SK-N-SH treated with all-trans-retinoic acid at 6 μM for 48 hours (cell line): ENCODE results near the gene RABGAP1L.
"Not testable (repeated sequence)": the region's sequence is repeated elsewhere in the genome, so short reads cannot be mapped to it uniquely, and the experiment has no call there.

Source experiments
- ATAC-seq: fragments of 200-7000 bp; cut with Tn5 transposase; 3 replicates; pipeline ENCODE4 v1.9.1; 2020; ENCODE audit warnings: mild to moderate bottlenecking, moderate library complexity
- ARNTL ChIP-seq: fragments of 450-650 bp; formaldehyde crosslinking; IDR thresholded peaks from 2 replicates; pipeline ENCODE4 v1.5.0; 2020; ENCODE audit warnings: low read depth, mild to moderate bottlenecking, moderate library complexity, borderline replicate concordance
- BACH2 ChIP-seq: fragments of 250-450 bp; sonication (Bioruptor Pico); IDR thresholded peaks from 2 replicates; pipeline ENCODE4 v1.9.0; 2021; ENCODE audit warnings: mild to moderate bottlenecking, borderline replicate concordance
- CREB5 ChIP-seq: fragments of 250-450 bp; sonication (Bioruptor Pico); IDR thresholded peaks from 2 replicates; pipeline ENCODE4 v1.5.1; 2020; ENCODE audit warnings: low read depth, mild to moderate bottlenecking, moderate library complexity
- CSDC2 ChIP-seq: fragments of 250-450 bp; sonication (Bioruptor Pico); IDR thresholded peaks from 2 replicates; pipeline ENCODE4 v1.5.0; 2020; ENCODE audit warnings: mild to moderate bottlenecking, moderate library complexity
- CSRNP3 ChIP-seq: fragments of 250-450 bp; sonication (Bioruptor Pico); IDR thresholded peaks from 2 replicates; pipeline ENCODE4 v1.5.1; 2021; ENCODE audit warnings: mild to moderate bottlenecking, moderate library complexity
- ESRRG ChIP-seq: fragments of 250-450 bp; sonication (Bioruptor Pico); IDR thresholded peaks from 2 replicates; pipeline ENCODE4 v1.6.1; 2021; ENCODE audit warnings: mild to moderate bottlenecking
- GLIS3 ChIP-seq: fragments of 250-450 bp; sonication (Bioruptor Pico); IDR thresholded peaks from 2 replicates; pipeline ENCODE4 v1.5.0; 2020; ENCODE audit warnings: mild to moderate bottlenecking, moderate library complexity
- ISL1 ChIP-seq: fragments of 250-450 bp; sonication (Bioruptor Pico); IDR thresholded peaks from 2 replicates; pipeline ENCODE4 v2.1.2; 2022; ENCODE audit warnings: mild to moderate bottlenecking, moderate library complexity
- PATZ1 ChIP-seq: fragments of 250-450 bp; sonication (Bioruptor Pico); IDR thresholded peaks from 2 replicates; pipeline ENCODE4 v1.8.0; 2020; ENCODE audit warnings: mild to moderate bottlenecking, moderate library complexity, borderline replicate concordance
- POU6F1 ChIP-seq: fragments of 250-450 bp; sonication (Bioruptor Pico); IDR thresholded peaks from 2 replicates; pipeline ENCODE4 v1.8.0; 2021; ENCODE audit warnings: low read depth, mild to moderate bottlenecking, moderate library complexity, borderline replicate concordance
- PPARA ChIP-seq: fragments of 250-450 bp; sonication (Bioruptor Pico); IDR thresholded peaks from 2 replicates; pipeline ENCODE4 v1.5.0; 2020; ENCODE audit warnings: mild to moderate bottlenecking, borderline replicate concordance
- RARB ChIP-seq: fragments of 250-450 bp; sonication (Bioruptor Pico); IDR thresholded peaks from 2 replicates; pipeline ENCODE4 v1.8.0; 2021; ENCODE audit warnings: mild to moderate bottlenecking, moderate library complexity
- SNAI2 ChIP-seq: fragments of 250-450 bp; sonication (Bioruptor Pico); IDR thresholded peaks from 2 replicates; pipeline ENCODE4 v1.5.0; 2020; ENCODE audit warnings: mild to moderate bottlenecking, moderate library complexity
- TCF4 ChIP-seq: fragments of 250-450 bp; sonication (Bioruptor Pico); IDR thresholded peaks from 2 replicates; pipeline ENCODE4 v1.8.0; 2021; ENCODE audit warnings: mild to moderate bottlenecking, moderate library complexity, borderline replicate concordance
- TOX ChIP-seq: fragments of 250-450 bp; sonication (Bioruptor Pico); IDR thresholded peaks from 2 replicates; pipeline ENCODE4 v1.8.0; 2021; ENCODE audit warnings: mild to moderate bottlenecking, moderate library complexity, borderline replicate concordance
- TSHZ2 ChIP-seq: fragments of 250-450 bp; sonication (Bioruptor Pico); IDR thresholded peaks from 2 replicates; pipeline ENCODE4 v1.5.0; 2020; ENCODE audit warnings: mild to moderate bottlenecking, moderate library complexity
- ZC3H10 ChIP-seq: fragments of 250-450 bp; sonication (Bioruptor Pico); IDR thresholded peaks from 2 replicates; pipeline ENCODE4 v1.5.1; 2021; ENCODE audit warnings: mild to moderate bottlenecking, moderate library complexity
- ZFP3 ChIP-seq: fragments of 250-450 bp; sonication (Bioruptor Pico); IDR thresholded peaks from 2 replicates; pipeline ENCODE4 v1.5.0; 2020; ENCODE audit warnings: mild to moderate bottlenecking, moderate library complexity
- ZNF565 ChIP-seq: fragments of 450-650 bp; formaldehyde crosslinking; conservative IDR thresholded peaks from 2 replicates; pipeline ENCODE4 v1.5.0; 2020; ENCODE audit warnings: low read depth, mild to moderate bottlenecking, moderate library complexity
- ZNF8 ChIP-seq: fragments of 450-650 bp; formaldehyde crosslinking; IDR thresholded peaks from 2 replicates; pipeline ENCODE4 v1.5.0; 2020; ENCODE audit warnings: mild to moderate bottlenecking, moderate library complexity

RABGAP1L gene

GRCh38 chr1:174248041-174248440 lies 88.7 kb downstream of the RABGAP1L start:
- no peak for ATAC-seq

GRCh38 chr1:174256386-174256785 lies 97.1 kb downstream of the RABGAP1L start:
- not testable (repeated sequence) for ATAC-seq

More at GRCh38 chr1:174248041-174248440, 88.7 kb downstream of the RABGAP1L start:
- no peak for TF ChIP-seq ARNTL (CRISPR knock-in tag)

GRCh38 chr1:174258148-174258550 lies 98.8 kb downstream of the RABGAP1L start:
- peak; percentile 80 for ATAC-seq
- TF ChIP-seq ZNF565 (CRISPR knock-in tag) (no peak), ZNF8 (no peak), CREB5 (CRISPR knock-in tag) (no peak), PPARA (no peak), ISL1 (CRISPR knock-in tag) (no peak), TOX (CRISPR knock-in tag) (no peak)
- TF ChIP-seq, all 23 proteins: peak for 0

- ATAC-seq: peak; percentile 85
- TF ChIP-seq GLIS3 (CRISPR knock-in tag) (no peak), ESRRG (CRISPR knock-in tag) (no peak), POU6F1 (CRISPR knock-in tag) (no peak), ZC3H10 (CRISPR knock-in tag) (no peak), RARB (no peak), SNAI2 (CRISPR knock-in tag) (no peak), CSRNP3 (CRISPR knock-in tag) (no peak), ARNTL (CRISPR knock-in tag) (no peak), ZNF8 (no peak)
These were observed 103.3 kb downstream of the RABGAP1L start for GRCh38 chr1:174262349-174263241.

GRCh38 chr1:174265282-174265681 lies 106.0 kb downstream of the RABGAP1L start:
- TF ChIP-seq BACH2 (CRISPR knock-in tag): no peak
- TF ChIP-seq ESRRG (CRISPR knock-in tag): no peak
- TF ChIP-seq POU6F1 (CRISPR knock-in tag): no peak
- no peak for ATAC-seq

- no peak for ATAC-seq
- TF ChIP-seq PATZ1 (CRISPR knock-in tag): no peak
- no peak for TF ChIP-seq CSDC2
- TF ChIP-seq TCF4 (CRISPR knock-in tag): no peak
- TF ChIP-seq TSHZ2 (CRISPR knock-in tag): no peak
- TF ChIP-seq ZFP3 (CRISPR knock-in tag): no peak
- no peak for TF ChIP-seq CSRNP3 (CRISPR knock-in tag)
- TF ChIP-seq ZNF8: no peak
- no peak for TF ChIP-seq ZNF565 (CRISPR knock-in tag)
These were observed 107.2 kb downstream of the RABGAP1L start for GRCh38 chr1:174266476-174266875.
